ENCODE measurements around the gene DMAC2. TPM values are rescaled to one million over a fixed set of nuclear protein-coding genes. Genes with fewer than 3 reads are reported as not detected.
A peak's percentile ranks its signal among the peaks of the same experiment; 100 is the strongest.

DMAC2 gene
- total RNA-seq, 4 donors from 2014 or later = 41.3 to 62.0 (median 48.3) TPM

- H3K4me1 ChIP-seq = peaks cover 0 to 12% (median 1%) of the 10 kb centered on the region in 4 donors
- peak; percentile 87 to 98 (median 92) for TF ChIP-seq CTCF (IDR thresholded peaks at IDR 0.05)
- TF ChIP-seq POLR2A (IDR thresholded peaks at IDR 0.05) = no peak
- H3K36me3 ChIP-seq = no peaks in the 10 kb centered on the region
- H3K27me3 ChIP-seq = no peaks in the 10 kb centered on the region
- peak overlapping the region in 1 of 4 donors; percentile 1 for H3K27ac ChIP-seq
- DNase-seq = peak; percentile 75 to 91 (median 80)
- no peaks in the 10 kb centered on the region for H3K9me3 ChIP-seq
- peak overlapping the region in 3 of 4 donors; percentile 23 to 38 (median 29) for H3K4me3 ChIP-seq
Observed at GRCh38 chr19:41449079-41449864, 9.6 kb upstream of the DMAC2 start.

GRCh38 chr19:41447732-41448332, 8.1 kb upstream of the DMAC2 start:
- peaks cover 0 to 12% (median 1%) of the 10 kb centered on the region in 4 donors for H3K4me1 ChIP-seq
- peak in 2 of 6 experiments; percentile 6 to 9 for TF ChIP-seq CTCF (IDR thresholded peaks at IDR 0.05)
- no peak for TF ChIP-seq POLR2A (IDR thresholded peaks at IDR 0.05)
- no peak for DNase-seq
- H3K9me3 ChIP-seq = no peaks in the 10 kb centered on the region
- no peaks in the 10 kb centered on the region for H3K27me3 ChIP-seq
- H3K27ac ChIP-seq = no peak overlapping the region
- no peaks in the 10 kb centered on the region for H3K36me3 ChIP-seq
- H3K4me3 ChIP-seq = no peak overlapping the region

GRCh38 chr19:41445575-41445974, 5.9 kb upstream of the DMAC2 start:
- Histone ChIP-seq H3K27me3 (no peaks in the 10 kb centered on the region), H3K9me3 (no peaks in the 10 kb centered on the region), H3K27ac (no peak overlapping the region), H3K4me1 (peaks cover 0 to 19% (median 1%) of the 10 kb centered on the region in 4 donors), H3K36me3 (no peaks in the 10 kb centered on the region), H3K4me3 (peak overlapping the region in 1 of 4 donors; percentile 50)
- peak in 1 of 3 donors; percentile 28 for DNase-seq
- TF ChIP-seq CTCF (IDR thresholded peaks at IDR 0.05) = no peak
- TF ChIP-seq POLR2A (IDR thresholded peaks at IDR 0.05) = no peak

GRCh38 chr19:41443813-41444455, 4.2 kb upstream of the DMAC2 start:
- Histone ChIP-seq H3K9me3 (no peaks in the 10 kb centered on the region), H3K4me1 (peaks cover 0 to 17% (median 2%) of the 10 kb centered on the region in 4 donors), H3K4me3 (peak overlapping the region in 3 of 4 donors; percentile 1 to 50 (median 44)), H3K36me3 (no peaks in the 10 kb centered on the region), H3K27ac (peak overlapping the region in 1 of 4 donors; percentile 69), H3K27me3 (no peaks in the 10 kb centered on the region)
- TF ChIP-seq POLR2A (IDR thresholded peaks at IDR 0.05) (no peak), CTCF (IDR thresholded peaks at IDR 0.05) (no peak)
- peak in 1 of 3 donors; percentile 33 for DNase-seq

GRCh38 chr19:41442473-41443355, 3.0 kb upstream of the DMAC2 start, which contains the start of gene ERICH4:
TSS of gene ERICH4 (plus strand) at chr19:41443156. CDS start at chr19:41443170, 14 bp downstream.
- Histone ChIP-seq H3K4me3 (peak within 1 kb of the TSS in 3 of 4 donors; percentile 1 to 50 (median 44)), H3K36me3 (peaks cover 0 to 4% (median 0%) of the 10 kb centered on the region in 3 donors), H3K27ac (peak within 1 kb of the TSS in 3 of 4 donors; percentile 55 to 79 (median 77)), H3K4me1 (peaks cover 0 to 20% (median 3%) of the 10 kb centered on the region in 4 donors), H3K27me3 (no peaks in the 10 kb centered on the region), H3K9me3 (no peaks in the 10 kb centered on the region)
- TF ChIP-seq POLR2A (IDR thresholded peaks at IDR 0.05) (peak; percentile 78 to 88), CTCF (IDR thresholded peaks at IDR 0.05) (no peak)
- DNase-seq = peak in 2 of 3 donors; percentile 75 to 79
